Adrenal gland (tissue), 12 donors: ENCODE results near the gene MAPKAP1. TPM values are rescaled to one million over a fixed set of nuclear protein-coding genes. Genes with fewer than 3 reads are reported as not detected.

Source experiments
- DNase-seq, 7 donors: peaks; one replicate each; pipeline ENCODE4 v3.0.0-alpha.2; 2019 to 2020
- H3K27ac ChIP-seq, 5 donors: fragments of 200-600 bp; sonication (generic) in 4 of 5; 1 replicate in 3 of 5; 2 replicates in 2 of 5; pipeline versions ENCODE4 v1.5.1 to v1.8.0; 2016 to 2020; ENCODE audit warnings: mild to moderate bottlenecking in 1 of 5
- H3K27me3 ChIP-seq: fragments of 200-600 bp; 2 replicates; pipeline ENCODE4 v1.8.0; 2021
- H3K36me3 ChIP-seq, 2 donors: fragments of 200-600 bp; replicated peaks in 1 of 2; 1 replicate in 1 of 2; 2 replicates in 1 of 2; pipeline versions ENCODE4 v1.5.1 to v1.8.0; 2018 to 2022
- H3K4me1 ChIP-seq, 2 donors: fragments of 200-600 bp; replicated peaks in 1 of 2; 1 replicate in 1 of 2; 2 replicates in 1 of 2; pipeline versions ENCODE4 v1.5.1 to v1.8.0; 2018 to 2021
- H3K4me3 ChIP-seq, 4 donors: fragments of 200-600 bp; sonication (generic) in 3 of 4; one replicate each; pipeline ENCODE4 v1.5.1; 2016 to 2018
- H3K9me3 ChIP-seq, 3 donors: fragments of 200-600 bp; sonication (generic) in 1 of 3; replicated peaks in 1 of 3; 1 replicate in 2 of 3; 2 replicates in 1 of 3; pipeline versions ENCODE4 v1.5.1 to v1.8.0; 2016 to 2021
- POLR2A ChIP-seq, 2 donors: fragments of 450-650 bp; IDR thresholded peaks; one replicate each; pipeline ENCODE4 v1.6.1; 2017; ENCODE audit warnings: antibody characterized with exemption in 2 of 2, mild to moderate bottlenecking in 2 of 2, moderate library complexity in 1 of 2
- WGBS, 4 donors: extraction: QIAGEN DNeasy Blood & Tissue Kit in 2 of 4; methylation state at CpG; one replicate each; pipeline versions ENCODE4 v1.1.5 to v1.1.7; 2013 to 2017; 5-methylcytosine and 5-hydroxymethylcytosine counted together
- intact Hi-C, 2 donors: fragments of 100-400 bp; cut with DNase I; formaldehyde crosslinking; loops; one replicate each; pipeline versions ENCODE4 v1.14.1 to v1.15.0; 2022 to 2023
- polyA plus RNA-seq, 3 donors: library from polyadenylated mRNA; stranded (reverse); fragments of 200-250 nt in 2 of 3; fragments of 350-450 nt in 1 of 3; fragmentation: Illumina TruSeq in 1 of 3; extraction: RNeasy Lipid Tissue Mini Kit (QIAGEN cat#74804) in 1 of 3; gene quantifications; one replicate each; pipeline ENCODE4 v1.2.3, GENCODE V29; 2013 to 2014
- total RNA-seq, 9 donors: library from RNA; depleted of rRNA in 4 of 9; stranded (reverse); fragments of >200 nt in 4 of 9; fragments of 120-200 nt in 1 of 9; fragmentation: NEBNext Ultra II Directional in 1 of 9; extraction: Animal tissue kit (Norgen Biotek cat#: 25700) in 1 of 9; gene quantifications; one replicate each; pipeline versions ENCODE4 v1.1.0 to v1.2.4, GENCODE V29; 2013 to 2023
- TF ChIP-seq, protein P1 (sequence below), 6 experiments: fragments of 450-650 bp in 4 of 6; fragments of 200-600 bp in 2 of 6; sonication (generic) in 1 of 6; IDR thresholded peaks; 1 replicate in 5 of 6; 2 replicates in 1 of 6; pipeline versions ENCODE4 v1.5.1 to v1.8.0; 2016 to 2021; ENCODE audit warnings: antibody characterized with exemption in 6 of 6, mild to moderate bottlenecking in 2 of 6, moderate library complexity in 1 of 6
- donor health status: healthy with polysubstance abuse.
- donor health status: Bipolar disorder and iron deficiency.
- donor health status: DM: yes; HTN: yes; CAD: no.
- donor health status: DM: no; HTN: no; CAD: no.
- donor health status: DM: no; HTN: no; CAD: no.
- donor health status: DM: yes; HTN: yes; CAD: no.

The MAPKAP1 gene
- total and polyA plus RNA-seq, 12 donors: 72.2 to 156 (median 94.9) TPM

- WGBS, 4 donors: 86 to 91% (median 88%) methylated on average over 7 of the region's 7 CpGs
- TF ChIP-seq, protein P1, sequence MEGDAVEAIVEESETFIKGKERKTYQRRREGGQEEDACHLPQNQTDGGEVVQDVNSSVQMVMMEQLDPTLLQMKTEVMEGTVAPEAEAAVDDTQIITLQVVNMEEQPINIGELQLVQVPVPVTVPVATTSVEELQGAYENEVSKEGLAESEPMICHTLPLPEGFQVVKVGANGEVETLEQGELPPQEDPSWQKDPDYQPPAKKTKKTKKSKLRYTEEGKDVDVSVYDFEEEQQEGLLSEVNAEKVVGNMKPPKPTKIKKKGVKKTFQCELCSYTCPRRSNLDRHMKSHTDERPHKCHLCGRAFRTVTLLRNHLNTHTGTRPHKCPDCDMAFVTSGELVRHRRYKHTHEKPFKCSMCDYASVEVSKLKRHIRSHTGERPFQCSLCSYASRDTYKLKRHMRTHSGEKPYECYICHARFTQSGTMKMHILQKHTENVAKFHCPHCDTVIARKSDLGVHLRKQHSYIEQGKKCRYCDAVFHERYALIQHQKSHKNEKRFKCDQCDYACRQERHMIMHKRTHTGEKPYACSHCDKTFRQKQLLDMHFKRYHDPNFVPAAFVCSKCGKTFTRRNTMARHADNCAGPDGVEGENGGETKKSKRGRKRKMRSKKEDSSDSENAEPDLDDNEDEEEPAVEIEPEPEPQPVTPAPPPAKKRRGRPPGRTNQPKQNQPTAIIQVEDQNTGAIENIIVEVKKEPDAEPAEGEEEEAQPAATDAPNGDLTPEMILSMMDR (IDR thresholded peaks at IDR 0.05): no peak
- TF ChIP-seq POLR2A (IDR thresholded peaks at IDR 0.05): no peak
- H3K9me3 ChIP-seq: no peaks in the 10 kb centered on the region
- peaks cover 6 to 12% of the 10 kb centered on the region in 2 donors for H3K4me1 ChIP-seq
- H3K27ac ChIP-seq: no peak overlapping the region
- H3K27me3 ChIP-seq: no peaks in the 10 kb centered on the region
- H3K36me3 ChIP-seq: no peaks in the 10 kb centered on the region
- intact Hi-C loops: no loop called here
- H3K4me3 ChIP-seq: no peak overlapping the region
- no peak for DNase-seq
These were observed 150.8 kb downstream of the MAPKAP1 start for GRCh38 chr9:125556046-125556721.

- H3K36me3 ChIP-seq: no peaks in the 10 kb centered on the region
- DNase-seq: no peak
- intact Hi-C loops: no loop called here
- no peaks in the 10 kb centered on the region for H3K9me3 ChIP-seq
- no peak for TF ChIP-seq POLR2A (IDR thresholded peaks at IDR 0.05)
- TF ChIP-seq, protein P1 (IDR thresholded peaks at IDR 0.05): no peak
- H3K27me3 ChIP-seq: no peaks in the 10 kb centered on the region
- H3K4me3 ChIP-seq: no peak overlapping the region
- 78 to 80% (median 79%) methylated on average over 3 of the region's 3 CpGs for WGBS, 4 donors
- H3K27ac ChIP-seq: no peak overlapping the region
- H3K4me1 ChIP-seq: peaks cover 20 to 25% of the 10 kb centered on the region in 2 donors
These were observed 152.3 kb downstream of the MAPKAP1 start for GRCh38 chr9:125554726-125555125.

DNA sequence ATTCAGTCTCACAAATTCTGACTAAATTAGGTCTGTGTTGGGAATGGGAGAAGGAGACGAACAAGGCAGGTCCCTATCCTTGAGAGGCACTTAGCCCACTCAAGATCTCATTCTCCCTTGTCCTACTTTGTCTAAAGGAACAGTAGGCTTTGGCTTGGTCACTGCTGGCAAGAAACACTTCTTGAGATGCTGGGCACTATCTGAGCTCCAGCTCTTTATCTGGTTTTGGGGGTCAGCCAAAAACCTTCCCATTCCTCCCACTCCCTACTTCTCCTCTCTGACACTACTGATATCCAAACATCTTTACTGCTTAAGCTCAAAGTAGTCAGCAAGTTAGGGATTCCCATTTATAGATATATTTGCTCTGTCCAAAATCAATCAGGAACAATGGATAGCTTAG, 155.2 kb downstream of the MAPKAP1 start:
- no peaks in the 10 kb centered on the region for H3K27me3 ChIP-seq
- intact Hi-C loops: no loop called here
- H3K9me3 ChIP-seq: no peaks in the 10 kb centered on the region
- no peak for DNase-seq
- H3K4me3 ChIP-seq: no peak overlapping the region
- H3K4me1 ChIP-seq: peaks cover 34 to 44% of the 10 kb centered on the region in 2 donors
- TF ChIP-seq, protein P1 (IDR thresholded peaks at IDR 0.05): no peak
- TF ChIP-seq POLR2A (IDR thresholded peaks at IDR 0.05): no peak
- WGBS, 4 donors: 73 to 90% (median 83%) methylated on average over 1 of the region's 1 CpG
- H3K36me3 ChIP-seq: no peaks in the 10 kb centered on the region
- H3K27ac ChIP-seq: peak overlapping the region in 1 of 5 donors; percentile 6

DNA sequence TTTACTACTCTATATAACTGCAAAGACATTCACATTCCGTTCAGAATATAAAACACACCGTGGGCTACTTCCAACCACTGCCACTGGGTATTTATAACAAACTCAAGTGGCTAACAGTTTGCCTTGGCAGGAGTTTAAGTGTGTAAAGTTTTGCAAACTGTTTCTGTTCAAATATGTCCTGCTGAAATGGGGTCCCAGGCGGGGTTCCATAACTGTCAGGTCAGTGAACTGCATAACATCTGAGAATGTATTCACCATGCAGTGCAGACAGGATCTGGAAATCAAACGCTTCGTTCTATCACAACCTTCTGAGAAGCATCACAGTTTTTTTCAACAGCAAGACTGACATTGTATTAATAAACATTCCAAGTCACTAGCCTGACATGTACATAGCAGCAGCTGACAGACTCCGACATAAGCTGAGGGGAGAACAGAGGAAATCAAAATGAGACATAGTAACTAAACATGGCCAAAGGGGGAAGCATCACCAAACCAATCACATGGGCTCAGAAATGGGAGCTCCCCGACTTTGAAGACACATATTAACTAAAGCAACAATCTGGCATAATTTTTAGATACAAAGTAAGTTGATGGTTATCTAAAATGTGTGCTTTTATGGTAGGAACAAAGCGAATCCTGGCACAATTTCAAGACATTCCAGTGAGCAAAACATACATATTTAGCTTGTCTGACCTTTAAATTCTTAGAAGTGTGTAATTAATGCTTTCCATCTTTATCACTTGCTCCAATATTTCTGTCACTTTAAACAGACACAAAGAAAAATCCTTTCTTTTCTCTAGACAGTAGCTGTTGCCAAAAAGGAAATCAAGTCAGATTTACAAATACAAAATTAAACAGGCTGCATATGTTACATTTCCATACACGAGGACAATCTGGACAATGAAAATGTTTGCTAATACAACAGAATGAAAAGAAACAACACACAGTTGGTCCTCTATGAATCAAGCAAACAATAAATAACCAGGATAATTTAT, 156.8 kb downstream of the MAPKAP1 start:
- TF ChIP-seq POLR2A (IDR thresholded peaks at IDR 0.05): no peak
- TF ChIP-seq, protein P1 (IDR thresholded peaks at IDR 0.05): peak in 3 of 6 experiments; percentile 4 to 23 (median 11)
- intact Hi-C loops: no loop called here
- Histone ChIP-seq H3K4me1 (peaks cover 41 to 51% of the 10 kb centered on the region in 2 donors), H3K36me3 (no peaks in the 10 kb centered on the region), H3K27me3 (no peaks in the 10 kb centered on the region), H3K4me3 (no peak overlapping the region), H3K9me3 (no peaks in the 10 kb centered on the region), H3K27ac (peak overlapping the region; percentile 50 to 81 (median 69))
- 28 to 35% (median 34%) methylated on average over 9 of the region's 9 CpGs for WGBS, 4 donors
- DNase-seq: no peak
